GM21825 (cell line): ENCODE data around the gene PHF21A.
A peak's percentile ranks its signal among the peaks of the same experiment; 100 is the strongest.

Source experiments
- ATAC-seq: cut with Tn5 transposase; IDR thresholded peaks from one replicate; pipeline ENCODE4 v1.9.1; 2021; ENCODE audit warnings: mild to moderate bottlenecking, moderate library complexity; ENCODE audit not compliant: unreplicated experiment

The PHF21A gene

DNA sequence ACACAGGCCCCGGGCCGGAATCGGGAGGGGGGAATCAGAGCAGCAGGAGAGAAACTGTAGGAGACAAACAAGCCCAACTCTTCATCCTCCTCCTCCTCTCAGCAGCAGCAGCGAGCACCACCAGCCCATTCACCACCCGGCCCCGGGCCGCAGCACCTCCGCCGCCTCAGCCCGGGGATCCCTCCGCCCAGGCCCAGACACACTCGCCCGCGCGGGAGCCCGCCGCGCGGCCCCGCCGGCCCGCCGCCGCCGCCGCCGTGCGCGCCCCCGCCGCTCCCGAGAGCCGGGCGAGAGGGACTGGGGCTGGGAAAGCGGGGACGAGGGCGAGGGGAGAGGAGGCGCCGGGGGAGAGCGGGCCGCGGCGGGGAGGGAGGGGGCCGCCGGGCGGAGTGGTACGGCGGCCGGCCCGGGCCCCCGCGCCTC lies at the start of gene PHF21A:
TSS of gene PHF21A (minus strand) at position 154 of the 423 bp plus-strand sequence. CDS start 37,235 bp downstream, outside the sequence.
- ATAC-seq: peak; percentile 59

DNA sequence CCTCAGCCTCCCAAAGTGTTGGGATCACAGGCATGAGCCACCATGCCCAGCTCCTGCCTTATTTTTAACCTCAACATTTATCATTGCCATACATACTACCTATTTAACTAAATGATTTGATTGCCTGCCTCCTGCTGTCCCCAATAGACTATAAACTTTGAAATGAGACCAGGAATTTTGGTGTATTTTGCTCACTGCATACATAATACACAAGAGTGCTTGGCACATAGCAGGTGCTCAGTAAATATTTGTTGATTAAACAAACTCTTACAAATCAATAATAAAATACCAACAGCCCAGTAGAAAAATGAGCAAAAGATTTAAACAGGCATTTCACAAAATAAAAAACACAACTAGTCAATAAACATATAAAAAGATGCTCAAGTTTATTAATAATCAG lies 49.5 kb upstream of the PHF21A start:
- ATAC-seq: no peak

DNA sequence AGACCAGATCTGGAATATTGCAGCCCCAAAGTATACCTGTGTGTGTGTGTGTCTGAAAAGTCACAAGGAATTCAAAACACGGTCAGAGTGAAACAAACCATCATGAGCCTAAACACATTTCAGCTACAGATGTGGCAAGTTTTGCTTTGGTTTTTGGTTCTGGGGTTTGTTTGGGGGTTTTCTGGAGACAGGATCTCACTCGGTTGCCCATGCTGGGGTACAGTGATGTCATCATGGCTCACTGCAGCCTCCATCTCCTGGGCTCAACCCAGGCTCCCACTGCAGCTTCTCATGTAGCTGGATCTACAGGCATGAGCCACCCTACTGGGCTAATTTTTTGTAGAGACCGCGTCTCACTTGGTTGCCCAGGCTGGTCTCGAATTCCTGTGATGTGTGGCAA lies 41.4 kb upstream of the PHF21A start:
- no peak for ATAC-seq

- ATAC-seq: no peak
These were observed 39.9 kb upstream of the PHF21A start for GRCh38 chr11:46161201-46161600.

GRCh38 chr11:46160100-46160499 lies 38.8 kb upstream of the PHF21A start:
- no peak for ATAC-seq

- ATAC-seq: no peak
These were observed 38.4 kb upstream of the PHF21A start for GRCh38 chr11:46159680-46160079.

- no peak for ATAC-seq
These were observed 28.6 kb upstream of the PHF21A start for GRCh38 chr11:46149826-46150225.

DNA sequence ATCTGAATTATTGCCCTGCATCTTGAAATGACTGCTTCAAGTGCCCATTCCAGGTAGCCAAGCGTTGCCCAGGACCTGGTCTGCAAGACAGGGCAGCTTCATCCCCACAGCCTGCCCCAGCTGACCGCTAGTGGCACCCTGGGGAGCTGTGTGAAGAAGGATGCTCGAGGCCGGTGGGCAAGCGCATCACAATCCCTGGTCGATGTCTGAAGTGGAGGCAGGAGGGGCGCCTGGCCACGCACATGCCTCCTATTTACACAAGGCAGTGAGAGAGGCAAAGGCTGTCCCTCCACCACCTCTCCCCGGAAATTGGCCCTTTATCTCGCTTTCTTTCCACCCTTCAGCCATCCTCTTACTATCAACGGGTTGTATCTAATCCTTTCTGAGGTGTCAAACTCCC lies 28.1 kb upstream of the PHF21A start:
- no peak for ATAC-seq

- no peak for ATAC-seq
These were observed 23.5 kb upstream of the PHF21A start for GRCh38 chr11:46144741-46145140.

- ATAC-seq: no peak
These were observed 22.0 kb upstream of the PHF21A start for GRCh38 chr11:46143049-46143806.

- ATAC-seq: no peak
These were observed 21.3 kb upstream of the PHF21A start for GRCh38 chr11:46142561-46142960.

DNA sequence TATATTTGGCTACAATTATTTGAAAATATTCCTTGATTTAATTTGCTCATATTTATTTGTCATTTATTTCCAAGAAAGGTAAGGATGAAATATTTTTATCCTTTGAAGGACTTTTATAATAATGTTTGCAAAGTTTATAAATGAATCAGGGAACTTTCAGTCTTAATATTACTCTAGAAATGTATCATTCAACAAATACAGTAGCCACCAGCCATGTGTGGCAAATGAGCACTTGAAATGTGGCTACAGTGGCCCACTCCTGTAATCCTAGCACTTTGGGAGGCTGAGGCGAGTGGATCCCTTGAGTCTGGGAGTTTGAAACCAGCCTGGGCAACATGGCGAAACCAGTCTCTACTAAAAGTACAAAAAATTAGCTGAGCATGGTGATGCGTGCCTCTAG lies 20.3 kb upstream of the PHF21A start:
- ATAC-seq: no peak

DNA sequence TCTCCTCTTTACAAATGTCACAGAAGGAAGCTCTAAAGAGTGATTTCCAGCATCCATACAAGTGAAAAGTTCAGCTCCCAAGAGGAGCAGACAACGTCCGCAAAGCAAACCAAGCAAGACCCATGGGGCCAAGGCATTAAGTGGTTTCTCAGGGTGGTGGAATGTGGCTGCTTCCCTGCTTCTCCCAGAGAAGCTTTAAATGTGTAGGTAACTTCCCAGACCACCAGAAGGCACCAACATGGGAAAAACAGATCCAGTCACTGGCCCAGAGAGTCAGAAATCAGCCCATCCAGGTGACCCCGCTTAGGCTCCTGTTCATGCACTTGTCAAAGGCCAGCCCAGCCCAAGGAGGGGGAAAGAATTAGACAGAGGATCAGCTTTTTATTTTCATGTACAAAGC lies 13.3 kb upstream of the PHF21A start:
- no peak for ATAC-seq

DNA sequence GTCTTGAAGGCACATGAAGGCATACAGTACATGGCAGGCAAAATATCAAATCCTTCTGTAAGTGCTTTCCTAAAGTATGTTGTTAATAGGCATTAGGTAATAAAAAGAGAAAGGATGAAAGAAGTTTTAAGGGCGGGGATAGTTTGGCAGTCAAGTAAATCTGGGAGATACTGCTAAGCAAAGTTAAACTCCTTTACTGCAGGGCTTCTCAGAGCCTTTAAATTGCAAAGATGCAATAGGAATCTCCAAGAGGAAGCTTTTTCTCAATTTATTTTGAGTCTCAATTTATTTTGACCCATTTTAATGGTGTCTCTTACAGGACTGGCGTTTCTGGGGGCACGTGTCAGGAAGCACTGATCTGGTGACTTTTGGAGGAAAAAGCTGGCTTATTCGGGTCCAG lies 12.8 kb upstream of the PHF21A start:
- no peak for ATAC-seq

- ATAC-seq: no peak
These were observed 11.9 kb upstream of the PHF21A start for GRCh38 chr11:46133119-46133518.

GRCh38 chr11:46130286-46130940 lies 9.2 kb upstream of the PHF21A start:
- ATAC-seq: no peak

- ATAC-seq: no peak
These were observed 7.9 kb upstream of the PHF21A start for GRCh38 chr11:46129133-46129532.

GRCh38 chr11:46127150-46127638 lies 5.9 kb upstream of the PHF21A start:
- peak; percentile 75 for ATAC-seq

- no peak for ATAC-seq
These were observed 4.0 kb upstream of the PHF21A start for GRCh38 chr11:46125284-46125683.

GRCh38 chr11:46122945-46123715 lies 1.9 kb upstream of the PHF21A start:
- ATAC-seq: no peak

GRCh38 chr11:46121724-46122477 lies 647 bp upstream of the PHF21A start:
- ATAC-seq: peak; percentile 41
